Nephron progenitor cell (in vitro differentiated cells): ENCODE results near the gene PSORS1C1.
A peak's percentile ranks its signal among the peaks of the same experiment; 100 is the strongest.

ENCODE experiments used
- DNase-seq: peaks from one replicate; pipeline ENCODE4 v3.0.0; 2021
- H3K27ac Mint-ChIP-seq: 2 replicates; pipeline ENCODE4 v1.8.0; 2021; ENCODE audit warnings: mild to moderate bottlenecking, moderate library complexity, mixed read lengths
- H3K27me3 Mint-ChIP-seq: 2 replicates; pipeline ENCODE4 v1.8.0; 2021; ENCODE audit warnings: mild to moderate bottlenecking, low read depth, mixed read lengths; ENCODE audit not compliant: poor library complexity
- H3K36me3 Mint-ChIP-seq: 2 replicates; pipeline ENCODE4 v1.8.0; 2021; ENCODE audit warnings: low read depth, mixed read lengths
- H3K4me1 Mint-ChIP-seq: 2 replicates; pipeline ENCODE4 v1.8.0; 2021; ENCODE audit warnings: mixed read lengths
- H3K4me3 Mint-ChIP-seq: 2 replicates; pipeline ENCODE4 v1.8.0; 2021; ENCODE audit warnings: mild to moderate bottlenecking, moderate library complexity, mixed read lengths
- H3K9me3 Mint-ChIP-seq: 2 replicates; pipeline ENCODE4 v1.8.0; 2021; ENCODE audit warnings: mild to moderate bottlenecking, moderate library complexity, mixed read lengths
- TF ChIP-seq, protein P1 (sequence below): fragments of 200-600 bp; sonication (generic); IDR thresholded peaks from 2 replicates; pipeline ENCODE4 v1.5.0; 2021; ENCODE audit warnings: antibody characterized with exemption

PSORS1C1 gene

DNA sequence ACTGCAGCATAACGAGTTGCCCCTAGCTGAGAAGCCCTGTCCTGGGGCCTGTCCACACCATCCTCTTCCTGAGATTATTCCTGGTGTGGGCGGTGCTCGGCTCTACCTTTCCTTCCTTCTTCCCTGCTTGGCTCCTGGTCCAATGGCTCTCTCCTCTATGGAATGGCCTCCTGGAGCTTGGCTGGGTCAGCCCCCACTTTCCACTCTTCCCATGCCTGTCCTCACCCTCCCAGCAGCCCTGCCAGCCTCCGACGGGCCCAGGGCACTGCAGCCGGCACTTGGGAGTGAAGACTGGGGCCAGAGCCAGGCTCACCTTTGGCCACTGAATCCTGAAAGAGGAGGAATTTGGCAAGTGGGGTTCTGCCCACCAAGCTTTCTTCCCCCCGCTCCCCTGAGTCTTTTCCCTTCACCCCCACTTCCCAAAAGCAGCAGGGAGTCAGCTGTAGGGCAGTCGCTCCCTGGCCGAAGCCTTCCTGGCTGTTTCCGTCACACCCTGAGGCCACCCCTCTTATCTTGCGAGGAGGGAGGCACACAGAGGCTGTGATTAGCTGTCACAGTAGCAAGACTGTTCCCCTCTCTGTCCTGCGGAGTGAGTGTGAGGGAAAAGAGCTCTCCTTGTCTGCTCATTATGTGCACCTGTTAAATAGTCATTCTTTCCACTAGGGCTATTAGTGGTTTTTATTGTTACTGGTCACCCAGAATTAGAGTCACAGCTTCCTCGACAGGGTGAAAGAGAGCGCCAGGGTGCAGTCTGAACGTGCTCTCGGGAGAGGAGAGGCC, 12.0 kb downstream of the PSORS1C1 start:
- TF ChIP-seq, protein P1, sequence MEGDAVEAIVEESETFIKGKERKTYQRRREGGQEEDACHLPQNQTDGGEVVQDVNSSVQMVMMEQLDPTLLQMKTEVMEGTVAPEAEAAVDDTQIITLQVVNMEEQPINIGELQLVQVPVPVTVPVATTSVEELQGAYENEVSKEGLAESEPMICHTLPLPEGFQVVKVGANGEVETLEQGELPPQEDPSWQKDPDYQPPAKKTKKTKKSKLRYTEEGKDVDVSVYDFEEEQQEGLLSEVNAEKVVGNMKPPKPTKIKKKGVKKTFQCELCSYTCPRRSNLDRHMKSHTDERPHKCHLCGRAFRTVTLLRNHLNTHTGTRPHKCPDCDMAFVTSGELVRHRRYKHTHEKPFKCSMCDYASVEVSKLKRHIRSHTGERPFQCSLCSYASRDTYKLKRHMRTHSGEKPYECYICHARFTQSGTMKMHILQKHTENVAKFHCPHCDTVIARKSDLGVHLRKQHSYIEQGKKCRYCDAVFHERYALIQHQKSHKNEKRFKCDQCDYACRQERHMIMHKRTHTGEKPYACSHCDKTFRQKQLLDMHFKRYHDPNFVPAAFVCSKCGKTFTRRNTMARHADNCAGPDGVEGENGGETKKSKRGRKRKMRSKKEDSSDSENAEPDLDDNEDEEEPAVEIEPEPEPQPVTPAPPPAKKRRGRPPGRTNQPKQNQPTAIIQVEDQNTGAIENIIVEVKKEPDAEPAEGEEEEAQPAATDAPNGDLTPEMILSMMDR, result no peak
- no peaks in the 10 kb centered on the region for H3K36me3 Mint-ChIP-seq
- peaks cover 11% of the 10 kb centered on the region for H3K27me3 Mint-ChIP-seq
- no peak for DNase-seq
- H3K27ac Mint-ChIP-seq, result no peak overlapping the region
- H3K4me3 Mint-ChIP-seq, result no peak overlapping the region
- peaks cover 26% of the 10 kb centered on the region for H3K4me1 Mint-ChIP-seq
- H3K9me3 Mint-ChIP-seq, result no peaks in the 10 kb centered on the region

DNA sequence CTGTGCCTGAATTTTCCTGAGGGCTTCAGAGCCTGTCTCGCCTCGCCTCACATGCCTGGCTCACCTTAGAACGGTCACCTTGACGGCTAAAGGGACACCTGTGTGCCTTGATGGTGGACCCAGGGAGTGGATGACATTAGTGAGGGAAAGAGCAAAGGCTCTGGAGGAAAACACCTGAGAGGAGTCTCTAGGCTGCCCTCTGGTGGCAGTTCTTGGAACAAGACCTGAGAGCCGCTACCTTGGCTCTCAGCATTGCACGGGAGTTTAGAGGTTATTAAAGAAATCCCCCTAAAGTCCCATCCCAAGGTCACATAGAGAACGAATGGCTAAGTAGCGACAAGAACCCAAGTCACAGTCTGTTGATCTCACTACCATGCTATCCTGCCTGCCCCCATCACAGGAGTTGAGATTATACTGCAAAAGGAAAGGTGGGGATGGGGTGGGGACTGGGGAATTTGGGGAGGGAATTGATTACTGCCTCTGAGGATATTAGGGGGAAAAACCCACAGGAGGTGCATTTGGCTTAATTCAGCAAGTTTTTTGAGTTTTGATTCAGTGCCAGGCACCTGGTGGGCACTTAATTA, 13.6 kb downstream of the PSORS1C1 start:
- peak; percentile 83 for DNase-seq
- Mint-ChIP-seq H3K27me3 (peaks cover 11% of the 10 kb centered on the region), H3K27ac (no peak overlapping the region), H3K4me3 (no peak overlapping the region), H3K9me3 (no peaks in the 10 kb centered on the region), H3K4me1 (peaks cover 24% of the 10 kb centered on the region), H3K36me3 (no peaks in the 10 kb centered on the region)
- TF ChIP-seq, protein P1, result peak; percentile 87

DNA sequence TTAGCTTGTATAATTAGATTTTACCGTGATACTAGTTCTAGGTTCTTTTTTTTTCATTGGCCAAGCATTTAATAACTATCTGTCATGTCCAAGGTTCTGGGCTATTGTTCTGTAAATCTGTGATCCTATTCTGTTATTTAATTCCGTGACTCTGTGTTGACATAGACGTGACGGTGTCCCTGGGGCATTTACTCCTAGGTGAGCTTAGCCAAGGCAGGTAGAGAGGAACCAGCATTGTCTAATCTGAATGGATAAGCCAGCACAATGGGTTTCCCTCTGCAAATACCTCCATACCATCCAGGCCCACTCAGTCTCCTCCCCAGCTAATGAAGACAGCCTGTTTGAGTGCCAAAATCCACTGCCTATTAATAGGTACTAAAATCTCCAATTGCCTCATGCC, 14.5 kb downstream of the PSORS1C1 start:
- Mint-ChIP-seq H3K36me3 (no peaks in the 10 kb centered on the region), H3K27me3 (peaks cover 11% of the 10 kb centered on the region), H3K4me1 (peaks cover 15% of the 10 kb centered on the region), H3K9me3 (no peaks in the 10 kb centered on the region), H3K27ac (no peak overlapping the region), H3K4me3 (no peak overlapping the region)
- no peak for DNase-seq
- TF ChIP-seq, protein P1, result no peak

DNA sequence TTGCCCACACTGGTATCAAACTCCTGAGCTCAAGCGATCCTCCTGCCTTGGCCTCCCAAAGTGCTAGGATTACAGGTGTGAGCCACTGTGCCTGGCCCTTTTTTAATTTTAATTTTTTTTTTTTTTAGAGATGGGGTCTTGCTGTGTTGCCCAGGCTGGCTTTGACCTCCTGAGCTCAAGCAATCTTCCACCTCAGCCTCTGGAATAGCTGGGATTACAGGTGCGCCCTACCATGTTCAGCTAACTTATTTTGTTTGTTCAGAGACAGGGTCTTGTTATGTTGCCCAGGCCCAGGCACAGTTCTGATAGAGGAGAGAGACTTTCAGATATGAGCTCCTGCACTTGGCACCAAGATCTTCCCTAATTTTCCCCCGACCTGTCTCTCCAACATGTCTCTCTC, 16.2 kb downstream of the PSORS1C1 start:
- Mint-ChIP-seq H3K4me3 (no peak overlapping the region), H3K27me3 (peaks cover 14% of the 10 kb centered on the region), H3K27ac (no peak overlapping the region), H3K9me3 (no peaks in the 10 kb centered on the region), H3K4me1 (peaks cover 5% of the 10 kb centered on the region), H3K36me3 (no peaks in the 10 kb centered on the region)
- DNase-seq, result no peak
- TF ChIP-seq, protein P1, result no peak

DNA sequence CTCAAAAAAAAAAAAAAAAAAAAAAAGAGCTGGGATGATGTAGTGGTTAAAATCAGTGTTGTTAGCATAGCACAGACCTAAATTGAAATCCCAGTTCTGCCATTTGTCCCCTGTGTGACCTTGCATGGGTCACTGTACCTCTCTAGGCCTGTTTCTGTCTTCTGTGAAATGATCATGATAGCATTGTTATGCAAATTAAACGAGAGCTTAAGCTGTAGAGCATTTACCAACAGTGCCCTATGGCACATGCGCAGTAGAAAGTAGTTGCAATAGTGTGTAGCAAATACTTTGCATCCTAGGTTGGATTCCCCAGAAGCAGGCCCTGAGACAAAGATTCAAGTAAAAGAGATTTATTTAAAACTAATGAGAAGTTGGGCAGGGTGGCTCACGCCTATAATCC, 17.0 kb downstream of the PSORS1C1 start:
- no peak overlapping the region for H3K27ac Mint-ChIP-seq
- H3K4me3 Mint-ChIP-seq, result no peak overlapping the region
- TF ChIP-seq, protein P1, result no peak
- no peaks in the 10 kb centered on the region for H3K36me3 Mint-ChIP-seq
- H3K27me3 Mint-ChIP-seq, result peaks cover 9% of the 10 kb centered on the region
- H3K4me1 Mint-ChIP-seq, result peaks cover 3% of the 10 kb centered on the region
- no peak for DNase-seq
- H3K9me3 Mint-ChIP-seq, result no peaks in the 10 kb centered on the region

DNA sequence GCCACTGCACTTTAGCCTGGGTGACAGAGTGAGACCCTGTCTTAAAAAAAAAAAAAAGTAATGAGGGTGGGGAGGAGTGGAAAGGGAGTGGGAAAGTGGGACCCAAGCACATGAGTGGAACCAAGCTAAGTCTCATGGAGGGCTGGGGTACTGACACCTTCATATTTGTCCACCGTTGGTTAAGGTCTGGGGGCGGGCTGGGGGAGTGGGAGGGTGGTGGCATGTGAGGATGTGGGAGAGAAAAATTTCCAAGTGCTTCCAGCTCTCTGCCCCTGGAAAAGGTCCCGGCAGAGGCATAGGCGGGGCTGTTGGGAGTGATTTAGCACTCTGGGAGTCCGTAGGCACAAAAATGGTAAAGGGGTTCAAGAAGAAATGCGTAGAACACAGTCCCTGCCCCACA, 18.2 kb downstream of the PSORS1C1 start:
- TF ChIP-seq, protein P1, result no peak
- DNase-seq, result no peak
- H3K27ac Mint-ChIP-seq, result no peak overlapping the region
- peaks cover 9% of the 10 kb centered on the region for H3K27me3 Mint-ChIP-seq
- H3K9me3 Mint-ChIP-seq, result no peaks in the 10 kb centered on the region
- H3K4me1 Mint-ChIP-seq, result peaks cover 5% of the 10 kb centered on the region
- no peaks in the 10 kb centered on the region for H3K36me3 Mint-ChIP-seq
- H3K4me3 Mint-ChIP-seq, result no peak overlapping the region
